GM10248 (cell line): Measurements from ENCODE around the gene PPM1M.

Experiments used
- CTCF ChIA-PET: fragments of 300-600 bp; sonication (Branson Sonifier 250); formaldehyde crosslinking; extraction: SDS; loops from one replicate; lab custom pipeline; 2021; ENCODE audit warnings: antibody characterized with exemption; lab: Yijun Ruan, JAX
- POLR2A ChIA-PET: fragments of 350-650 bp; sonication (Branson Sonifier 250); formaldehyde crosslinking; extraction: SDS; loops from one replicate; lab custom pipeline; 2020; ENCODE audit warnings: antibody characterized with exemption; lab: Yijun Ruan, JAX
- DNase-seq: peaks from one replicate; pipeline ENCODE4 v3.0.0; 2012; ENCODE audit errors: extremely low spot score
- TF ChIP-seq, protein P1 (sequence below): IDR thresholded peaks from 2 replicates; pipeline ENCODE4 v1.5.1; 2012; ENCODE audit warnings: mild to moderate bottlenecking, low read depth; ENCODE audit errors: extremely low read depth, missing control alignments, control extremely low read depth

PPM1M gene

DNA sequence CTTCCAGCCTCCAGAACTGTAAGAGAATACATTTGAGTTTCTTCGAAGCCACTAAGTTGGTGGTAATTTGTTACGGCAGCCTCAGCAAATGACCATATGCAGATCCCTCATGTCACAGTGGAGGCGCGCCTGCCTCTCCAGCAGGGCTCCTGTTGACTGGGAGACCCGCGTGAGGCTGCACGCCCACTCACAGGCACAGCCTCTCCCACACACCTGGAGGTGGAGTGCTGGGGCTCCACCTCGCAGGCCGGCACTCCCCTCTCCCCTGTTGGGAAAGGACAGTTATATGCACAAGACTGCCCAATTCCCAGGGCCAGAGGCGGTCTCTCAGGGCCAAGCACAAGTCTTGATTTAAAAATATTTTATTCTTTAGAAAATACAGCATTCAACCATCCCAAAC is 17.3 kb upstream of the PPM1M start:
- no peak for DNase-seq
- ChIA-PET POLR2A (no interaction called here), CTCF (interaction anchor here (5.4 kb wide), 1 partner anchor 111 kb away, joined by 50 read pairs; no protein-coding TSS in a partner anchor)
- TF ChIP-seq, protein P1, sequence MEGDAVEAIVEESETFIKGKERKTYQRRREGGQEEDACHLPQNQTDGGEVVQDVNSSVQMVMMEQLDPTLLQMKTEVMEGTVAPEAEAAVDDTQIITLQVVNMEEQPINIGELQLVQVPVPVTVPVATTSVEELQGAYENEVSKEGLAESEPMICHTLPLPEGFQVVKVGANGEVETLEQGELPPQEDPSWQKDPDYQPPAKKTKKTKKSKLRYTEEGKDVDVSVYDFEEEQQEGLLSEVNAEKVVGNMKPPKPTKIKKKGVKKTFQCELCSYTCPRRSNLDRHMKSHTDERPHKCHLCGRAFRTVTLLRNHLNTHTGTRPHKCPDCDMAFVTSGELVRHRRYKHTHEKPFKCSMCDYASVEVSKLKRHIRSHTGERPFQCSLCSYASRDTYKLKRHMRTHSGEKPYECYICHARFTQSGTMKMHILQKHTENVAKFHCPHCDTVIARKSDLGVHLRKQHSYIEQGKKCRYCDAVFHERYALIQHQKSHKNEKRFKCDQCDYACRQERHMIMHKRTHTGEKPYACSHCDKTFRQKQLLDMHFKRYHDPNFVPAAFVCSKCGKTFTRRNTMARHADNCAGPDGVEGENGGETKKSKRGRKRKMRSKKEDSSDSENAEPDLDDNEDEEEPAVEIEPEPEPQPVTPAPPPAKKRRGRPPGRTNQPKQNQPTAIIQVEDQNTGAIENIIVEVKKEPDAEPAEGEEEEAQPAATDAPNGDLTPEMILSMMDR: no peak

- CTCF ChIA-PET: interaction anchor here (1.3 to 5.4 kb wide), 5 partner anchors 10 to 110 kb away, joined by 3 to 98 read pairs (median 44); partner anchors contain the start of gene WDR82
- TF ChIP-seq, protein P1: no peak
- POLR2A ChIA-PET: interaction anchor here (0.7 to 0.9 kb wide), 2 partner anchors 9 to 10 kb away, joined by 3 to 6 read pairs; partner anchors contain the start of gene TWF2
- DNase-seq: no peak
Measured at GRCh38 chr3:52228751-52229291, 16.7 kb upstream of the PPM1M start.

- POLR2A ChIA-PET: interaction anchor here (0.7 to 0.9 kb wide), 2 partner anchors 9 to 10 kb away, joined by 3 to 6 read pairs; partner anchors contain the start of gene TWF2
- TF ChIP-seq, protein P1: no peak
- DNase-seq: no peak
- CTCF ChIA-PET: interaction anchor here (1.3 to 5.4 kb wide), 5 partner anchors 11 to 110 kb away, joined by 3 to 98 read pairs (median 44); partner anchors contain the start of gene WDR82
Measured at GRCh38 chr3:52229656-52230055, 15.9 kb upstream of the PPM1M start.

GRCh38 chr3:52230461-52230860 is 15.1 kb upstream of the PPM1M start:
- ChIA-PET CTCF (interaction anchor here (0.9 to 5.4 kb wide), 21 partner anchors 11 to 216 kb away, joined by 3 to 98 read pairs (median 8); partner anchors contain the start of genes GLYCTK, PPM1M, SEMA3G and WDR82), POLR2A (no interaction called here)
- no peak for DNase-seq
- TF ChIP-seq, protein P1: no peak

- TF ChIP-seq, protein P1: no peak
- POLR2A ChIA-PET: no interaction called here
- DNase-seq: no peak
- CTCF ChIA-PET: interaction anchor here (0.6 to 5.4 kb wide), 32 partner anchors 12 to 216 kb away, joined by 3 to 98 read pairs (median 6); partner anchors contain the start of genes DNAH1, GLYCTK, PPM1M and SEMA3G
Measured at GRCh38 chr3:52230889-52231499, 14.6 kb upstream of the PPM1M start.

GRCh38 chr3:52231502-52232278 is 13.9 kb upstream of the PPM1M start:
- ChIA-PET CTCF (interaction anchor here (0.6 to 5.4 kb wide), 36 partner anchors 12 to 215 kb away, joined by 3 to 98 read pairs (median 5); partner anchors contain the start of genes DNAH1, GLYCTK, PPM1M and SEMA3G), POLR2A (no interaction called here)
- peak; percentile 81 for DNase-seq
- TF ChIP-seq, protein P1: peak; percentile 96
